Neural cell (in vitro differentiated cells): ENCODE results near the gene NKAIN4. TPM values are rescaled to one million over a fixed set of nuclear protein-coding genes. Genes with fewer than 3 reads are reported as not detected.

Experiments
- H2AFZ ChIP-seq: fragments of 200-600, 300-800 bp; sonication (generic), shearing (Covaris generic); 2 replicates; pipeline ENCODE4 v1.6.0; 2014; ENCODE audit warnings: low read depth, mild to moderate bottlenecking, antibody characterized with exemption, low read length, moderate library complexity
- H3F3A ChIP-seq: fragments of 200-600 bp; shearing (Covaris generic); 2 replicates; pipeline ENCODE4 v1.6.1; 2016; ENCODE audit warnings: mild to moderate bottlenecking, moderate library complexity, mixed read lengths, antibody characterized with exemption, low read length; ENCODE audit not compliant: insufficient read depth, poor library complexity, severe bottlenecking
- H3K27ac ChIP-seq: fragments of 200-600, 300-800 bp; sonication (generic), shearing (Covaris generic); 2 replicates; pipeline ENCODE4 v1.5.1; 2014; ENCODE audit warnings: mild to moderate bottlenecking, low read length, moderate library complexity
- H3K27me3 ChIP-seq: fragments of 300-800, 200-600 bp; sonication (generic), shearing (Covaris generic); 2 replicates; pipeline ENCODE4 v1.6.0; 2014; ENCODE audit warnings: mild to moderate bottlenecking, low read depth, low read length, moderate library complexity; ENCODE audit not compliant: insufficient read depth
- H3K36me3 ChIP-seq: fragments of 300-800, 200-600 bp; sonication (generic), shearing (Covaris generic); 2 replicates; pipeline ENCODE4 v1.5.1; 2014; ENCODE audit warnings: mild to moderate bottlenecking, antibody characterized with exemption, low read length, moderate library complexity; ENCODE audit not compliant: insufficient read depth
- H3K4me2 ChIP-seq: fragments of 300-800, 200-600 bp; sonication (generic), shearing (Covaris generic); 2 replicates; pipeline ENCODE4 v1.6.0; 2014; ENCODE audit warnings: mild to moderate bottlenecking, low read length
- H3K4me3 ChIP-seq: fragments of 300-800, 200-600 bp; sonication (generic), shearing (Covaris generic); 2 replicates; pipeline ENCODE4 v1.5.1; 2014; ENCODE audit warnings: mild to moderate bottlenecking, low read length, moderate library complexity
- H3K79me2 ChIP-seq: fragments of 200-600 bp; shearing (Covaris generic); replicated peaks from 2 replicates; pipeline ENCODE4 v1.6.0; 2014; ENCODE audit warnings: mild to moderate bottlenecking, low read length, moderate library complexity; ENCODE audit not compliant: insufficient read depth
- H3K9ac ChIP-seq: fragments of 300-800, 200-600 bp; sonication (generic), shearing (Covaris generic); 2 replicates; pipeline ENCODE4 v1.6.1; 2016; ENCODE audit warnings: mild to moderate bottlenecking, low read length, mixed read lengths
- H3K9me2 ChIP-seq: fragments of 200-600 bp; shearing (Covaris generic); 2 replicates; pipeline ENCODE4 v1.6.1; 2016; ENCODE audit warnings: mild to moderate bottlenecking, low read length, mixed read lengths; ENCODE audit not compliant: insufficient read depth
- H3K9me3 ChIP-seq: fragments of 200-600, 300-800 bp; sonication (generic), shearing (Covaris generic); 2 replicates; pipeline ENCODE4 v1.6.1; 2016; ENCODE audit warnings: mild to moderate bottlenecking, mixed run types, low read length, moderate library complexity, mixed read lengths
- H4K20me1 ChIP-seq: fragments of 200-600 bp; shearing (Covaris generic); 2 replicates; pipeline ENCODE4 v1.6.1; 2016; ENCODE audit warnings: mild to moderate bottlenecking, mixed run types; ENCODE audit not compliant: insufficient read depth
- EP300 ChIP-seq: fragments of 450-650 bp; conservative IDR thresholded peaks from 2 replicates; pipeline ENCODE4 v1.6.1; 2014; ENCODE audit warnings: antibody characterized with exemption, mild to moderate bottlenecking, moderate library complexity; ENCODE audit not compliant: poor library complexity, severe bottlenecking
- EZH2 ChIP-seq: fragments of 200-600, 300-800 bp; shearing (Covaris generic), sonication (generic); IDR thresholded peaks from 2 replicates; pipeline ENCODE4 v1.6.1; 2014; ENCODE audit warnings: antibody characterized with exemption, low read length, borderline replicate concordance, mild to moderate bottlenecking; ENCODE audit not compliant: insufficient read depth, poor library complexity, severe bottlenecking
- MXI1 ChIP-seq: fragments of 450-650 bp; conservative IDR thresholded peaks from 2 replicates; pipeline ENCODE4 v1.6.1; 2014; ENCODE audit warnings: antibody characterized with exemption, mild to moderate bottlenecking; ENCODE audit not compliant: poor library complexity, severe bottlenecking
- POLR2AphosphoS5 ChIP-seq: IDR thresholded peaks from 2 replicates; pipeline ENCODE4 v1.6.1; 2012
- RAD21 ChIP-seq: fragments of 450-650 bp; conservative IDR thresholded peaks from 2 replicates; pipeline ENCODE4 v1.6.1; 2014; ENCODE audit warnings: antibody characterized with exemption, mild to moderate bottlenecking, moderate library complexity
- SMC3 ChIP-seq: fragments of 450-650 bp; conservative IDR thresholded peaks from 2 replicates; pipeline ENCODE4 v1.6.1; 2014; ENCODE audit warnings: antibody characterized with exemption, mild to moderate bottlenecking, moderate library complexity; ENCODE audit not compliant: poor library complexity
- TAF1 ChIP-seq: IDR thresholded peaks from 2 replicates; pipeline ENCODE4 v1.6.1; 2012; ENCODE audit warnings: low read depth
- polyA plus RNA-seq: library from polyadenylated mRNA; depleted of rRNA; stranded (reverse); fragments of >200 nt; gene quantifications from 2 replicates; pipeline ENCODE4 v1.2.3, GENCODE V29; 2014
- TF ChIP-seq, protein P1 (sequence below): IDR thresholded peaks from 2 replicates; pipeline ENCODE4 v1.6.1; 2012; ENCODE audit warnings: borderline replicate concordance
- TF ChIP-seq, protein P2 (sequence below): fragments of 450-650 bp; IDR thresholded peaks from 2 replicates; pipeline ENCODE4 v1.5.1; 2014; ENCODE audit warnings: antibody characterized with exemption, mild to moderate bottlenecking, moderate library complexity; ENCODE audit not compliant: poor library complexity, severe bottlenecking

The NKAIN4 gene
- polyA plus RNA-seq, 1 donor from 2014 or later: 11.2 TPM

DNA sequence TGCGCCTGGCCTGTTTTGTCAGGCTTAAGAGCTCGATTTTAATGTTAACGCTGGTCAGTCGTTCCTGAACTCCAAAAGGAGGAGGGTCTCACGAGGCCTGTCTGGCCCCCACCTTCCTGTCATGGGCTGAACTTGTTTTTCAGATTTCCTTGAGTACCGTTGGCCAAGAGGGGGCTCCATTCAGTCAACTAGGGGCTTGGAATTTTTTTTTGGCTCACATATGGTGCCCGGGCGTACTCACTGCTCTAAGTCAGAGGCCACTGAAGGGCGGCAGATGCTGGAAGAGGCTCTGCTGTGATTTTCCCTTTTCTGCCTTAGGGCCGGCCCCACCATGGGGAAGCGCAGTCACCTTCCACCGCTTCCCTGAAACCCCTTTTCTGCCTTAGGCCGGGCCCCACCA, 25.5 kb downstream of the NKAIN4 start:
- H3F3A ChIP-seq: no peaks in the 10 kb centered on the region
- no peaks in the 10 kb centered on the region for H3K9me3 ChIP-seq
- no peaks in the 10 kb centered on the region for H4K20me1 ChIP-seq
- H3K27me3 ChIP-seq: no peaks in the 10 kb centered on the region
- no peak overlapping the region for H3K9ac ChIP-seq
- H3K79me2 ChIP-seq: no peaks in the 10 kb centered on the region
- H3K27ac ChIP-seq: no peak overlapping the region
- TF ChIP-seq EZH2: no peak
- no peak for TF ChIP-seq SMC3
- TF ChIP-seq MXI1: no peak
- TF ChIP-seq, protein P1, sequence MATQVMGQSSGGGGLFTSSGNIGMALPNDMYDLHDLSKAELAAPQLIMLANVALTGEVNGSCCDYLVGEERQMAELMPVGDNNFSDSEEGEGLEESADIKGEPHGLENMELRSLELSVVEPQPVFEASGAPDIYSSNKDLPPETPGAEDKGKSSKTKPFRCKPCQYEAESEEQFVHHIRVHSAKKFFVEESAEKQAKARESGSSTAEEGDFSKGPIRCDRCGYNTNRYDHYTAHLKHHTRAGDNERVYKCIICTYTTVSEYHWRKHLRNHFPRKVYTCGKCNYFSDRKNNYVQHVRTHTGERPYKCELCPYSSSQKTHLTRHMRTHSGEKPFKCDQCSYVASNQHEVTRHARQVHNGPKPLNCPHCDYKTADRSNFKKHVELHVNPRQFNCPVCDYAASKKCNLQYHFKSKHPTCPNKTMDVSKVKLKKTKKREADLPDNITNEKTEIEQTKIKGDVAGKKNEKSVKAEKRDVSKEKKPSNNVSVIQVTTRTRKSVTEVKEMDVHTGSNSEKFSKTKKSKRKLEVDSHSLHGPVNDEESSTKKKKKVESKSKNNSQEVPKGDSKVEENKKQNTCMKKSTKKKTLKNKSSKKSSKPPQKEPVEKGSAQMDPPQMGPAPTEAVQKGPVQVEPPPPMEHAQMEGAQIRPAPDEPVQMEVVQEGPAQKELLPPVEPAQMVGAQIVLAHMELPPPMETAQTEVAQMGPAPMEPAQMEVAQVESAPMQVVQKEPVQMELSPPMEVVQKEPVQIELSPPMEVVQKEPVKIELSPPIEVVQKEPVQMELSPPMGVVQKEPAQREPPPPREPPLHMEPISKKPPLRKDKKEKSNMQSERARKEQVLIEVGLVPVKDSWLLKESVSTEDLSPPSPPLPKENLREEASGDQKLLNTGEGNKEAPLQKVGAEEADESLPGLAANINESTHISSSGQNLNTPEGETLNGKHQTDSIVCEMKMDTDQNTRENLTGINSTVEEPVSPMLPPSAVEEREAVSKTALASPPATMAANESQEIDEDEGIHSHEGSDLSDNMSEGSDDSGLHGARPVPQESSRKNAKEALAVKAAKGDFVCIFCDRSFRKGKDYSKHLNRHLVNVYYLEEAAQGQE: no peak
- TF ChIP-seq POLR2AphosphoS5: no peak
- TF ChIP-seq EP300: no peak
- TF ChIP-seq TAF1: no peak
- no peak for TF ChIP-seq RAD21
- TF ChIP-seq, protein P2, sequence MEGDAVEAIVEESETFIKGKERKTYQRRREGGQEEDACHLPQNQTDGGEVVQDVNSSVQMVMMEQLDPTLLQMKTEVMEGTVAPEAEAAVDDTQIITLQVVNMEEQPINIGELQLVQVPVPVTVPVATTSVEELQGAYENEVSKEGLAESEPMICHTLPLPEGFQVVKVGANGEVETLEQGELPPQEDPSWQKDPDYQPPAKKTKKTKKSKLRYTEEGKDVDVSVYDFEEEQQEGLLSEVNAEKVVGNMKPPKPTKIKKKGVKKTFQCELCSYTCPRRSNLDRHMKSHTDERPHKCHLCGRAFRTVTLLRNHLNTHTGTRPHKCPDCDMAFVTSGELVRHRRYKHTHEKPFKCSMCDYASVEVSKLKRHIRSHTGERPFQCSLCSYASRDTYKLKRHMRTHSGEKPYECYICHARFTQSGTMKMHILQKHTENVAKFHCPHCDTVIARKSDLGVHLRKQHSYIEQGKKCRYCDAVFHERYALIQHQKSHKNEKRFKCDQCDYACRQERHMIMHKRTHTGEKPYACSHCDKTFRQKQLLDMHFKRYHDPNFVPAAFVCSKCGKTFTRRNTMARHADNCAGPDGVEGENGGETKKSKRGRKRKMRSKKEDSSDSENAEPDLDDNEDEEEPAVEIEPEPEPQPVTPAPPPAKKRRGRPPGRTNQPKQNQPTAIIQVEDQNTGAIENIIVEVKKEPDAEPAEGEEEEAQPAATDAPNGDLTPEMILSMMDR: no peak
- no peak overlapping the region for H3K4me2 ChIP-seq
- no peak overlapping the region for H2AFZ ChIP-seq
- no peaks in the 10 kb centered on the region for H3K9me2 ChIP-seq
- H3K36me3 ChIP-seq: no peaks in the 10 kb centered on the region
- H3K4me3 ChIP-seq: no peak overlapping the region

- Histone ChIP-seq H3K27ac (no peak overlapping the region), H4K20me1 (no peaks in the 10 kb centered on the region), H3K4me3 (no peak overlapping the region), H3K79me2 (no peaks in the 10 kb centered on the region), H3K9me3 (no peaks in the 10 kb centered on the region), H3F3A (no peaks in the 10 kb centered on the region), H2AFZ (no peak overlapping the region), H3K27me3 (no peaks in the 10 kb centered on the region), H3K9ac (no peak overlapping the region), H3K9me2 (no peaks in the 10 kb centered on the region), H3K36me3 (no peaks in the 10 kb centered on the region), H3K4me2 (no peak overlapping the region)
- TF ChIP-seq, protein P2: no peak
- TF ChIP-seq MXI1 (no peak), SMC3 (no peak), POLR2AphosphoS5 (no peak), TAF1 (no peak), EP300 (no peak), EZH2 (no peak), RAD21 (no peak)
- TF ChIP-seq, protein P1: no peak
Observed at GRCh38 chr20:63227260-63227659, 27.0 kb downstream of the NKAIN4 start.
